Measurements from ENCODE around the gene AMPD3. TPM values are rescaled to one million over a fixed set of nuclear protein-coding genes. Genes with fewer than 3 reads are reported as not detected.

AMPD3 gene
- total RNA-seq, 1 experiment from 2014 or later = 5.9 TPM

- no peak overlapping the region for H3K23ac ChIP-seq (ENCODE audit: insufficient read length, low read depth, low read length)
- no peaks in the 10 kb centered on the region for H3K9me3 Mint-ChIP-seq
- H3K18ac ChIP-seq (ENCODE audit: insufficient read length, low read depth, low read length) = no peak overlapping the region
- H2AK5ac ChIP-seq (ENCODE audit: insufficient read length, low read length) = no peak overlapping the region
- H2BK20ac ChIP-seq (ENCODE audit: low read depth, low read length, poor library complexity, severe bottlenecking) = no peak overlapping the region
- no peak overlapping the region for H3K27ac Mint-ChIP-seq
- no peaks in the 10 kb centered on the region for H3K4me1 ChIP-seq (ENCODE audit: insufficient read depth, low read length)
- no peak overlapping the region for H2BK15ac ChIP-seq (ENCODE audit: low read depth, low read length)
- DNase-seq = no peak
- no peak overlapping the region for H3T11ph ChIP-seq (ENCODE audit: low read length)
- H3K4me3 Mint-ChIP-seq = no peak overlapping the region
- no peaks in the 10 kb centered on the region for H3K27me3 ChIP-seq (ENCODE audit: insufficient read depth, low read length)
- no peak overlapping the region for H3K56ac ChIP-seq (ENCODE audit: insufficient read length, low read depth, low read length)
- H2BK120ac ChIP-seq (ENCODE audit: low read depth, low read length, poor library complexity, severe bottlenecking) = no peak overlapping the region
- no peaks in the 10 kb centered on the region for H3K79me1 ChIP-seq (ENCODE audit: insufficient read depth, low read depth, low read length, poor library complexity, severe bottlenecking)
- no peaks in the 10 kb centered on the region for H3K9me3 ChIP-seq (ENCODE audit: control insufficient read depth, low read depth, low read length)
- H3K36me3 Mint-ChIP-seq (ENCODE audit: insufficient read depth in 1 of 3, low read depth in 3 of 3) = peaks cover 1 to 10% (median 4%) of the 10 kb centered on the region in 3 experiments; a peak in 2 of 7 replicates
- 0 out of 4 replicates have a peak, but pooled peaks cover 0 to 2% of the 10 kb centered on the region in 2 experiments for H3K4me1 Mint-ChIP-seq
- H3K4me2 ChIP-seq (ENCODE audit: insufficient read depth, insufficient read length, low read length) = no peak overlapping the region
- no CpG with 5 or more reads among the region's 2 CpGs for WGBS (ENCODE audit: extremely low coverage, insufficient read length, low lambda C conversion rate)
- no peak overlapping the region for H3K4ac ChIP-seq (ENCODE audit: low read depth, low read length)
- H3K27me3 Mint-ChIP-seq (ENCODE audit: low read depth) = no peaks in the 10 kb centered on the region
- no peaks in the 10 kb centered on the region for H4K20me1 ChIP-seq (ENCODE audit: control insufficient read depth, insufficient read depth, insufficient read length)
- H4K5ac ChIP-seq (ENCODE audit: insufficient read length, low read depth, low read length) = no peak overlapping the region
- H2BK5ac ChIP-seq (ENCODE audit: insufficient read length, low read length) = no peak overlapping the region
- no peak overlapping the region for H4K91ac ChIP-seq (ENCODE audit: insufficient read length, low read depth, low read length)
- TF ChIP-seq, protein P1, sequence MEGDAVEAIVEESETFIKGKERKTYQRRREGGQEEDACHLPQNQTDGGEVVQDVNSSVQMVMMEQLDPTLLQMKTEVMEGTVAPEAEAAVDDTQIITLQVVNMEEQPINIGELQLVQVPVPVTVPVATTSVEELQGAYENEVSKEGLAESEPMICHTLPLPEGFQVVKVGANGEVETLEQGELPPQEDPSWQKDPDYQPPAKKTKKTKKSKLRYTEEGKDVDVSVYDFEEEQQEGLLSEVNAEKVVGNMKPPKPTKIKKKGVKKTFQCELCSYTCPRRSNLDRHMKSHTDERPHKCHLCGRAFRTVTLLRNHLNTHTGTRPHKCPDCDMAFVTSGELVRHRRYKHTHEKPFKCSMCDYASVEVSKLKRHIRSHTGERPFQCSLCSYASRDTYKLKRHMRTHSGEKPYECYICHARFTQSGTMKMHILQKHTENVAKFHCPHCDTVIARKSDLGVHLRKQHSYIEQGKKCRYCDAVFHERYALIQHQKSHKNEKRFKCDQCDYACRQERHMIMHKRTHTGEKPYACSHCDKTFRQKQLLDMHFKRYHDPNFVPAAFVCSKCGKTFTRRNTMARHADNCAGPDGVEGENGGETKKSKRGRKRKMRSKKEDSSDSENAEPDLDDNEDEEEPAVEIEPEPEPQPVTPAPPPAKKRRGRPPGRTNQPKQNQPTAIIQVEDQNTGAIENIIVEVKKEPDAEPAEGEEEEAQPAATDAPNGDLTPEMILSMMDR (conservative IDR thresholded peaks at IDR 0.05) = no peak
- H2BK12ac ChIP-seq (ENCODE audit: insufficient read length, low read depth, low read length) = no peak overlapping the region
- H3K9ac ChIP-seq (ENCODE audit: extremely low read depth, insufficient read length, low read length) = no peak overlapping the region
- H3K14ac ChIP-seq (ENCODE audit: insufficient read depth, low read length) = no peak overlapping the region
- H4K8ac ChIP-seq (replicated peaks; ENCODE audit: insufficient read length, low read depth, low read length) = no peak overlapping the region
- H3K23me2 ChIP-seq (ENCODE audit: insufficient read length, low read depth, low read length, poor library complexity, severe bottlenecking) = no peaks in the 10 kb centered on the region
- H2AFZ ChIP-seq (ENCODE audit: low read length) = no peak overlapping the region
- no peaks in the 10 kb centered on the region for H3K79me2 ChIP-seq (ENCODE audit: insufficient read depth, low read length)
- H3K27ac ChIP-seq (ENCODE audit: insufficient read length, low read depth, low read length) = no peak overlapping the region
These were observed 65.5 kb downstream of the AMPD3 start for GRCh38 chr11:10520562-10520961.
